Activated CD8-positive, alpha-beta memory T cell treated with anti-CD3 and anti-CD28 coated beads, Interleukin-2, amount 10 ng/mL, durations not matched to agents 7 days and 5 days (primary cell): ENCODE measurements around the gene FNBP1L. TPM values are rescaled to one million over a fixed set of nuclear protein-coding genes. Genes with fewer than 3 reads are reported as not detected.
"Not testable (repeated sequence)": the region's sequence is repeated elsewhere in the genome, so short reads cannot be mapped to it uniquely, and the experiment has no call there.

Experiments
- ATAC-seq: fragments of 150-1000 bp; cut with Tn5 transposase; one replicate; pipeline ENCODE4 v1.10.0; 2021; ENCODE audit warnings: moderate library complexity
- CTCF ChIA-PET: fragments of 350-600 bp; sonication (Branson Sonifier 250); formaldehyde crosslinking; loops from one replicate; lab custom pipeline; 2021; ENCODE audit warnings: antibody characterized with exemption; lab: Charles Lee
- DNase-seq: peaks from one replicate; pipeline ENCODE4 v3.0.0-alpha.2; 2020
- H3K27ac Mint-ChIP-seq: one replicate; pipeline ENCODE4 v1.8.0; 2021; ENCODE audit warnings: mild to moderate bottlenecking, mixed read lengths
- H3K27me3 Mint-ChIP-seq: one replicate; pipeline ENCODE4 v1.8.0; 2021; ENCODE audit warnings: mixed read lengths
- H3K36me3 Mint-ChIP-seq: one replicate; pipeline ENCODE4 v1.8.0; 2021; ENCODE audit warnings: mild to moderate bottlenecking, mixed read lengths
- H3K4me1 Mint-ChIP-seq: one replicate; pipeline ENCODE4 v1.8.0; 2021; ENCODE audit warnings: mixed read lengths
- H3K4me3 Mint-ChIP-seq: one replicate; pipeline ENCODE4 v1.8.0; 2021; ENCODE audit warnings: mild to moderate bottlenecking, moderate library complexity, mixed read lengths
- H3K9me3 Mint-ChIP-seq: one replicate; pipeline ENCODE4 v1.8.0; 2022; ENCODE audit warnings: low read depth, mixed read lengths
- total RNA-seq, 2 experiments: library from RNA; stranded (reverse); gene quantifications; one replicate each; pipeline ENCODE4 v1.2.3, GENCODE V29; 2021

The FNBP1L gene
- total RNA-seq, 2 experiments from 2014 or later = 0.12 to 0.42 TPM

DNA sequence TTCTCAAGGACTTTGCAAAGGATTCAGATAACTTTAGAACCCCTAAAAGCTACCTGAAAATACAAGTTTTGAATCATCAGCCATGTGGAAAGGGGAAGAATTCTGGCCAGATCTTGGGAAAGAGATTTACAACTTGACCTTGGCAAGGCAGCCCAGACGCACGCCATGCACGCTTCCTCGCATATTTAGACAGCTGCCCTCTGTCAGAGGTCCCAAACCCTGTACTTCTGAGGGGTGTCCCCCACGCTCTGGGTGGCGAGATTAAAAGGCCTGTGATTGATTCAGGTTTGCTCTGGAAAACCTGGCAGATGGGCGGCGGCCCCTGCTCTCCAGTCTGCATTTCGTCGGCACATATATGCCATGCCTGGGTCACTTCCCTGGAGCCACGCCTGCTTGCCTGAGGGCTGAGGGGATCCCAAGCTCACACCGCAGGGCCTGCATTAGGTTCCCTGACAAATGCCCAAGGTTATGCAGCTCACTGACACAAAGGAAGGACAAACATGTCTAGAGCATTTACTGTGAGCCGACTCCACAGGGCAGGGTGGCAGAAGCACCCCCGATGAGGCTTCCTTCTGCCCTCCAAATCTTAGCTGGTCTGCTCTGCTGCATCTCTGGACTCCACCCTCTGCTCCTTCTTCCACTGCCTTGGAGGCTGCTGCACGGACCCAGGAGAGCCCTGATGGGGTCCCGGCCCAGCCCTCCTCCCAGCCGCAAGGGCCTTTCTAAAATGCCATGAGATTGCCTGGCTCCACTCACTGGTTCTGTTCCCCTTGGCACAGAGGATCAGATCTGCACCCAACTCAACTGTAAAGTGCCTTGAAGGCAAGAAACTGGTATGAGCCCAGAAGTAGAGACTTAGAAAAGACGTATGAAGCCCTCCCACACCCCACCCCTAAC is 129.9 kb downstream of the FNBP1L start:
- DNase-seq (no peak), ATAC-seq (no peak)
- Mint-ChIP-seq H3K4me3 (no peak overlapping the region), H3K27me3 (peaks cover 2% of the 10 kb centered on the region), H3K4me1 (no peaks in the 10 kb centered on the region), H3K9me3 (no peaks in the 10 kb centered on the region), H3K36me3 (no peaks in the 10 kb centered on the region), H3K27ac (no peak overlapping the region)
- CTCF ChIA-PET = no interaction called here

DNA sequence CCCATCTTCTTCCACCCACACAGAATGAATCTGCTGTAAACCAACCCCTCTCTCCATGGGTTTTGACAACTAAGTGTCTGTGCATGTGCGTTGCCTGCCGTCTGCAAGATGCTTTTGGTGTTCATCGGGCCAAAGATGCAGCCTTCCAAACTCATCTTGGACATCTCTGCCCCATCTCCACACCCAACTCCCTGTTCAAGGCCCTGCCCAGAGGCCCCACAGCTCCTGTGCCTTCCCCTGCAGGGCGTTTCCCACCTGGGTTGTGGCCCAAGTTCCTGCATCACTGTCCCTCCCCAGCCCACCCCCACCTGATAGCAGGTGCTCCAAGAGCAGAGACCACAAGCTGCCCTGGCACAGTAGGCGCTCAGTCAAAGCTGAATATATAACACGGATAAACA is 130.5 kb downstream of the FNBP1L start:
- no peaks in the 10 kb centered on the region for H3K36me3 Mint-ChIP-seq
- H3K27ac Mint-ChIP-seq = no peak overlapping the region
- CTCF ChIA-PET = no interaction called here
- DNase-seq (no peak), ATAC-seq (no peak)
- peaks cover 2% of the 10 kb centered on the region for H3K27me3 Mint-ChIP-seq
- no peak overlapping the region for H3K4me3 Mint-ChIP-seq
- H3K9me3 Mint-ChIP-seq = no peaks in the 10 kb centered on the region
- H3K4me1 Mint-ChIP-seq = no peaks in the 10 kb centered on the region

DNA sequence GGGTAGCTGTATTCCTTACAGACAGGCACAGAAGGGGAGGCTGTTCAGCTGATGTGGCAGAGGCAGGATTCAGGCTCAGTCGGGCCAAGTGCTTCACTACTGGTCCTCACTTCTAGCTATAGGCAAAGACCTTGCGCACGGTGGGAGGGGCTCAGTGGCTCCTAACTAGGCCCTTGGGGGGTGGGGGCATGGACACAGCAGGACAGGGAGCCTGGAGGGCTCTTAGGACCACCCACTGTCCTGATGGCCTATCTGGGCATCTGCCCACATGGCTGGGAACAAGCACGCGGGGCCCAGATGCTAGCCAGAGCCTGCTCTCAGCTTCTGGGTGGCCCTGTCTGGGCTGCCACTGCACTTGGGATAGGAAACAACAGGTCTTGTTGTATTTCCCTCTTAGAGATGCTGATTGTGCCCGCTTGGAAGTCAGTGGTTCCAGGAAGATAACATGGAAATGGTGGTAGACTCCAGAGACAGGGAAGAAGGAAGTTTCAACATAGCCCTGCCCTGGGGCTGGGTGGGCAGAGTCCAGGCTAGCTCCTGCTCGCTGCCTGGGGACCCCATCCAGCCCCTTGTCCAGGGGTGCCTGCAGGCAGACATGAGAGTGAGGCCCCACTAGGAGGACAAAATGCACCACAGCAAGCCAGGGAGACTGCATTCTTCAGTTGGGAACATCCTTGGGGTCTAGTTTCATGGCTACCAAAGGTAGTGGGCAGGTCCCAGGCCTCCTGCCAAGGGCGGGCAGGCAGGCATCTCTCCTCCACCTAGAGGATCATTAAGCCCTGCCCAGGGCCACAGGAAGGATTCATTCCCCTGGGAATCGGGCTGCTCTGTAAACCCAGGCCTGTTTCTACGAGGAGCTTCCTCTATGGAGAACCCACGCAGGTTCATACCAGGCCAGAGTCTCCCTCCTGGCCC is 131.2 kb downstream of the FNBP1L start:
- no peaks in the 10 kb centered on the region for H3K27me3 Mint-ChIP-seq
- no peak for ATAC-seq
- CTCF ChIA-PET = no interaction called here
- H3K27ac Mint-ChIP-seq = no peak overlapping the region
- no peak overlapping the region for H3K4me3 Mint-ChIP-seq
- no peaks in the 10 kb centered on the region for H3K4me1 Mint-ChIP-seq
- H3K9me3 Mint-ChIP-seq = no peaks in the 10 kb centered on the region
- no peak for DNase-seq
- no peaks in the 10 kb centered on the region for H3K36me3 Mint-ChIP-seq

DNA sequence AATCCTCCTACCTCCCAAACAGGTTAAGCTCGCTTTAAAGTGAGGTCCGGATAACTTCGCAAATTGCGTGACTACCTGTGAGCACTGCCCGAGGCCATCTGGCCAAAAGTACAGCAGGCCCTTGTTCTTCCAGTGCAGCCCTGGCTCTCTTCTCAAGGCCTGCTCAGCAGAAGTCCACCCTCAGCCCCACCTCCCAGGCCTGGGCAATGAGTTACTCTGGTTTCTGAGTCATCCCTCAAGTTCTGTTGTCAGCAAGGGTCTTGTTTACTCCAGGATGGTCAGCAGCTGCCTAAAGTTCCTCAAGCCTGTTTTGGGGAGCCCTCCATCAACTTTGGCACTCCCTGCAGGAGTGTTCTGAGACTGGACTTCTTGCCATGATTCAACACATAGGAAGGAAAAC is 132.0 kb downstream of the FNBP1L start:
- no peaks in the 10 kb centered on the region for H3K4me1 Mint-ChIP-seq
- H3K4me3 Mint-ChIP-seq = no peak overlapping the region
- H3K27me3 Mint-ChIP-seq = no peaks in the 10 kb centered on the region
- ATAC-seq = no peak
- no peak for DNase-seq
- CTCF ChIA-PET = no interaction called here
- no peaks in the 10 kb centered on the region for H3K9me3 Mint-ChIP-seq
- H3K27ac Mint-ChIP-seq = no peak overlapping the region
- H3K36me3 Mint-ChIP-seq = no peaks in the 10 kb centered on the region

DNA sequence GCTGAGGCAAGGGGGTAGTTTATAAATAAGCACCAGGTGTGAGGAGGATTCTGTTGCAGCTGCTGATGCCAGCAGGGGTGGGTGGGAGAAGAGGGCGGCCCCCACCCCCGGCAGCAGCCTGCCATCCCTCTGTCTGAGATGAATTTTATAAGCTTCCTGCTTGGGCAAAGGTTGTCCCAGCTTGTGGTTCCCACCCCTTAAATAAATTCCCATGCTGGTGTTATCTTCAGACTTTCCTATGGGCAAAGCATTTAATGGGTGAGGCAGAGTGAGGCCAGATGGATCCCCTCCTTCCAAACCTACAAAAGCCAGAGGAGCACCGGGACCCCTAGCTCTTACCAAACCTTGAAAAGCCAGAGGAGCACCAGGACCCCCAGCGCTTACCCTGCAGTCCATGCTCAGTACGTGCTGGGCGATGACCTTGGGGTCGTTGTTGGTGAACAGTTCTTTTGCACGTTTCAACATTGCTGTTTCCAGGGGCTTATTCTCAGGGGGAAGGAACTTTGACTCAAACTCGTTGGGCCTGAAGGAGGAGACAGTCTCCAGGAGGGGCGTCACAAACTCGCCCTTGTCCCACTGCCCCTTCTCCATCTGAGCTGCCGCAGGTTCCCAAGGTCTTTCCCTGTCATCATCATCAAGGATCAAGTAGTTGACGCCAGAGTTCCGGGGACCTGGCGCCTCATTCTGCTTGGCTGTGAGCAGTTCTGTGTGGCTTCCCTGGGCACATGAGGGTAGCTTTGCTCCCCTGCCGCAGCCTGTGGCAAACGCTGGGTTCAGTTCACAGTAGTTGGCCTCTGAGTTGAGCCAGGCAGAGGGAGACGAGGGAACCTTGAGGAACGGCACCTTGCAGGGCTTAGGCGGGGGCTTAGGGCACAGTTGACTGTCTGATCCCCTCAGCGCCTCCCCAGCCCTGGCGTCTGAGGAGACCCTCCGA is 134.3 kb downstream of the FNBP1L start:
- no peaks in the 10 kb centered on the region for H3K9me3 Mint-ChIP-seq
- ATAC-seq (no peak), DNase-seq (no peak)
- no peaks in the 10 kb centered on the region for H3K27me3 Mint-ChIP-seq
- CTCF ChIA-PET = no interaction called here
- H3K36me3 Mint-ChIP-seq = no peaks in the 10 kb centered on the region
- no peak overlapping the region for H3K27ac Mint-ChIP-seq
- no peak overlapping the region for H3K4me3 Mint-ChIP-seq
- no peaks in the 10 kb centered on the region for H3K4me1 Mint-ChIP-seq

DNA sequence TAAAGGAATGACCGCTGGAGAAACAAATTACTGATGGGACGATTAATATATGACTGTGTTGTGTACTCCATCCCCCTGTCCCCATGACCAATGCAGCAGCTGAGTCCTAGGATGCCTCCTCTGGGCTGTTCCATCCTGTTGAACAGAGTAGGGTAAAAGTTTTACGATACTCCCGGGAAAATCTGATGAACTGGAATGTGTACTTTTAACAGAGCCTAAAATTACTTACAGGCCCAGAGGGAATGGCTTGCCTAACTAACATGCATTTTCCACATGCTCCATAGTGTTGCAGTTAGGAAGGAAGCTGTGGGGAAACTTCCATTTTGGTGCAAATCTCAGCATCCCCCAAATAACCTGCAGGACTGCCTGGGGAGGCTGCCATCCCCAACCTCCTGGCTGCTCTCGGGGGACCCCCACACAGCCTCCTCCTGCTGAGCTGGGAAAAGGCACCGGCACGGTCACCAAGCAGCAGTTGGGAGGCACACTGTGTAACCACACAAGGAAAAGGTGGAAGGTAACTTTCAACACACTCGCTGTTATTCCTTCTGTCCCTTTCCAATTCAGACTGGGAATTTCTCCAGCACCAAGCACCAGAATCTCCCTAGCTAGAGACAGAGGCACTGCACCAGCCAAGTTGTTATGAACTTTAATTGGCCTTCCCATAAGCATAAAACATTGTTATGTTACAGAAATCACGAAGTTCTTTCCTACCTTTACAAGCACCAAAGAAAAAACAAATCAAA is 136.5 kb downstream of the FNBP1L start:
- CTCF ChIA-PET = no interaction called here
- Mint-ChIP-seq H3K4me3 (no peak overlapping the region), H3K36me3 (no peaks in the 10 kb centered on the region), H3K27ac (no peak overlapping the region), H3K27me3 (no peaks in the 10 kb centered on the region), H3K9me3 (no peaks in the 10 kb centered on the region), H3K4me1 (peaks cover 10% of the 10 kb centered on the region)
- DNase-seq = no peak
- ATAC-seq = no peak

DNA sequence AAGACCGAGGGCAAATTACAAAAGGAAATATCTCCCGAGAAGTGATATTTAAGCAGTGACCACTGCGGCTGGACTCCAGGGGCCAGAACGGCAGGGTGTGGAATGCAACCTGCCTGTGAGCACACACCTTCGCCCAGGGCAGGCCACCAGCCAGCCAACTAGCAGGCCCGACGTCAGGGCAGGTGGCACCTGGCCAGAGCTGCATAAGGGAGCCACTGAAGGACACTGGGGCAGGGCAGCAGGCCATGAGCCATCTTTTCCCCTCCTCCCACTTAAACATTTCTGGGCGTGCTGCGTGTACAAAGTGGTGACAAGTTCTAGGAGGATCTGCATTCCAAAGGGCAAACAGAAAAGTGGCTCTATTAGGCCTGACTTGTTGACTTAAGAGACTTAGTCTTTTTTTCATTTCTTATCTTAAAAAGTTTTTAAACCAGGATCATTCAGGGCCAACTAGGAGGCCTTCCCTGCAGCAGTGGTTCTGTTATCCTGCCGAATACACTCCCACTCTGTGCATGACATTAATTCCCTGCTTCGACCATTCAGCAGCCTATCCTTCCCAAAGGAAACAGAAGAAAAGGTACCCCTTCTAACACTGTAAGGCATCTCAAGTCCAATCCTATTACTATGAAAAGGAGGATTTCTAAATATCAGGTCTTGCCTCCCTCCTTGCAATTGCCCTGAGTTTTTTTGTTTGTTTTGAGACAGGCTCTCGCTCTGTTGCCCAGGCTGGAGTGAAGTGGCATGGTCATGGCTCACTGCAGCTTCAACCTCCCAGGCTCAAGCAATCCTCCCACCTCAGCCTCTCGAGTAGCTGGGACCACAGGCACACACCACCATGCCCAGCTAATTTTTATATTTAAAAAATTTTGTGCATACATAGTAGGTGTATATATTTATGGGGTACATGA is 137.4 kb downstream of the FNBP1L start:
- H3K4me1 Mint-ChIP-seq = peaks cover 14% of the 10 kb centered on the region
- DNase-seq = no peak
- H3K27ac Mint-ChIP-seq = no peak overlapping the region
- H3K27me3 Mint-ChIP-seq = no peaks in the 10 kb centered on the region
- CTCF ChIA-PET = no interaction called here
- H3K9me3 Mint-ChIP-seq = no peaks in the 10 kb centered on the region
- no peak overlapping the region for H3K4me3 Mint-ChIP-seq
- no peaks in the 10 kb centered on the region for H3K36me3 Mint-ChIP-seq
- no peak for ATAC-seq

DNA sequence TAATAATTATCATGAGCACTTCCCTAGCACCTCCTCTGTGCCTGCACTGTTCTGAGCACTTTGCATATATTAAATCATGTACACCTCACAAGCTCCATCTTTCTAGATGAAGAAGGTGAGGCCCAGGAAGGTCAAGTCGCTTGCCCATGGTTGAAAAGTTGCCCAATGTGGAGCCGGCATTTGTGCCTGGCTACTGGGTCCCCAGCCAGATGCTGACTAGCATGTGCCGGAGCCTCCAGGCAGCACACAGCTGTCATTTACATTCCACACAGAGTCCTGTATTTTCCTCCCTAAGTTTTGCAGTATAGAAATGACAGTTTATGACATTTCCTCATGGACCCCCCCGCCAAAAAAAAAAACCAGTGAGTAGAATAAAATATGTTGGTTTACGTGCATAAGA is 139.4 kb downstream of the FNBP1L start:
- CTCF ChIA-PET = no interaction called here
- H3K9me3 Mint-ChIP-seq = no peaks in the 10 kb centered on the region

DNA sequence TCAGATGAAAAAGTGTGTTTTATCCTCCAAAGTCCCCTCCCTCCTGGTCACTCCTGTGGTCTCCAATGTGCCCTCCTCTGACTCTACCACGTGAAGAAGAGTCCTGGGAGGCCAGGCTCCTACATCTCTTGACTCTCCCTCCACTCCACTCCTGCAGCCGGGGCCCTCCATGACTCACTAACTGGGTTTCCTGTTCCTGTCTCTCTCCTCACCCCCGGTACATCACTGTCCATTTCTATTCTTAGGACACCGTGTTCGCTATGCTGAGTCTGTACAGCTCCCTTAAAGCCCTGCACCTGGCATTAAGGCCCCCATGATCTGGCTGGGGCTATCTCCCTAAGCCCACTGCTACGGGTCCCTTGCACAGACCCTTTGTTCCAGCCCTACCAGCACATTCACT is 140.3 kb downstream of the FNBP1L start:
- Mint-ChIP-seq H3K27me3 (no peaks in the 10 kb centered on the region), H3K9me3 (no peaks in the 10 kb centered on the region), H3K27ac (no peak overlapping the region), H3K4me3 (no peak overlapping the region), H3K36me3 (no peaks in the 10 kb centered on the region), H3K4me1 (peaks cover 29% of the 10 kb centered on the region)
- CTCF ChIA-PET = no interaction called here
- no peak for DNase-seq
- ATAC-seq = peak; percentile 52

More for the DNA sequence above, 139.4 kb downstream of the FNBP1L start:
- DNase-seq (no peak), ATAC-seq (no peak)
- H3K36me3 Mint-ChIP-seq = no peaks in the 10 kb centered on the region
- H3K27me3 Mint-ChIP-seq = no peaks in the 10 kb centered on the region
- no peak overlapping the region for H3K27ac Mint-ChIP-seq
- no peak overlapping the region for H3K4me3 Mint-ChIP-seq
- peaks cover 29% of the 10 kb centered on the region for H3K4me1 Mint-ChIP-seq

DNA sequence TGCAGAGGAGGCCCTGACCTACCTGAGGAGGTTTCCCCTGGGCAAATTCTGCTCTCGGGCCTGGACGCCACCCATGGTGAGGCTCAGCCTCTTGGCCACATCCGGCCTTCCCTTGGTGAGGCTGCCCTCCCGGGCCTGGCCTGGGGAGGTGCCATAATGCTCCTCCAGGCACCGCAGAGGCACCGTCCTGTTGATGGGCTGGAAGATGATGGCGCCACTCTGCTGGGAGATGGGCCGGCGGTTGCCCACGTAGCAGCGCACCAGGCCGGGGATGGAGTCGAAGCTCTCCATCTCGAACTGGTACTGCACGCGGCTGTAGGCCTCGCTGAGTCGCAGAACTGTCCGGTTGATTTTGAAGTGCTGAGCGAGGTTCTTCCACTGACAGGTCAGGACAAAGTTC is 141.0 kb downstream of the FNBP1L start:
- Mint-ChIP-seq H3K27ac (no peak overlapping the region), H3K4me1 (peaks cover 29% of the 10 kb centered on the region), H3K9me3 (no peaks in the 10 kb centered on the region), H3K27me3 (peaks cover under 1% of the 10 kb centered on the region), H3K4me3 (no peak overlapping the region), H3K36me3 (no peaks in the 10 kb centered on the region)
- CTCF ChIA-PET = no interaction called here
- no peak for DNase-seq
- ATAC-seq = no peak

DNA sequence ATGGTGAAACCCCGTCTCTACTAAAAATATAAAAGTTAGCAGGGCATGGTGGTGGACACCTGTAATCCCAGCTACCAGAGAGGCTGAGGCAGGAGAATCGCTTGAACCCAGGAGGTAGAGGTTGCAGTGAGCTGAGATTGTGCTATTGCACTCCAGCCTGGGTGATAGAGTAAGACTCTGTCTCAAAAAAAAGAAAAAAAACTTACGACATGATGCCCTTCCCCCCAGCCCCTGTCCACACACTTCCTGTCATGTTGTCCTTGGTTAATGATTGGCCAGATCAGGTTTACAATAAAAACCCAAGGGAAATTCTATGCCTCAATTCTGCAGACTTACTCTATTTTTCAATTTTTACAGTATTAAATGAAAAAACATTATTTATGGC is 143.4 kb downstream of the FNBP1L start:
- H3K27ac Mint-ChIP-seq, DNase-seq, ATAC-seq, H3K4me3 Mint-ChIP-seq, H3K9me3 Mint-ChIP-seq, CTCF ChIA-PET, H3K36me3 Mint-ChIP-seq: not testable (repeated sequence)
- peaks cover 29% of the 10 kb centered on the region for H3K4me1 Mint-ChIP-seq
- H3K27me3 Mint-ChIP-seq = peaks cover 18% of the 10 kb centered on the region
